Astrocyte (in vitro differentiated cells and primary cell): Measurements from ENCODE around the gene ELMO1. TPM values are rescaled to one million over a fixed set of nuclear protein-coding genes. Genes with fewer than 3 reads are reported as not detected.

Source experiments
- DNase-seq: peaks from one replicate; pipeline ENCODE4 v3.0.0-alpha.2; 2010; ENCODE audit warnings: low read depth
- FAIRE-seq: peaks from 2 replicates; lab custom pipeline; 2011; peaks lifted over from hg19 to GRCh38; lab: Jason Lieb, UNC
- H2AFZ ChIP-seq: 2 replicates; pipeline ENCODE4 v1.6.0; 2012; ENCODE audit warnings: low read depth, low read length, inconsistent platforms
- H3K27ac ChIP-seq: 2 replicates; pipeline ENCODE4 v1.5.1; 2011; ENCODE audit warnings: low read depth, low read length, inconsistent platforms
- H3K27me3 ChIP-seq: 2 replicates; pipeline ENCODE4 v1.6.0; 2011; ENCODE audit warnings: low read length, inconsistent platforms; ENCODE audit not compliant: insufficient read depth
- H3K36me3 ChIP-seq: 2 replicates; pipeline ENCODE4 v1.5.1; 2011; ENCODE audit warnings: low read length, inconsistent platforms; ENCODE audit not compliant: insufficient read depth
- H3K4me1 ChIP-seq: 2 replicates; pipeline ENCODE4 v1.5.1; 2011; ENCODE audit warnings: low read length, inconsistent platforms; ENCODE audit not compliant: insufficient read depth
- H3K4me2 ChIP-seq: 2 replicates; pipeline ENCODE4 v1.6.0; 2012; ENCODE audit warnings: low read length, inconsistent platforms
- H3K4me3 ChIP-seq: 2 replicates; pipeline ENCODE4 v1.5.1; 2011; ENCODE audit warnings: low read depth, mild to moderate bottlenecking, low read length, inconsistent platforms; ENCODE audit not compliant: insufficient read depth
- H3K79me2 ChIP-seq: 2 replicates; pipeline ENCODE4 v1.6.0; 2012; ENCODE audit warnings: mild to moderate bottlenecking, low read length, inconsistent platforms; ENCODE audit not compliant: insufficient read depth
- H3K9ac ChIP-seq: 2 replicates; pipeline ENCODE4 v1.6.0; 2012; ENCODE audit warnings: mild to moderate bottlenecking, low read length, inconsistent platforms
- H3K9me3 ChIP-seq: 2 replicates; pipeline ENCODE4 v1.5.1; 2012; ENCODE audit warnings: low read depth, mild to moderate bottlenecking, low read length, inconsistent platforms; ENCODE audit not compliant: insufficient read depth
- H4K20me1 ChIP-seq: 2 replicates; pipeline ENCODE4 v1.6.0; 2012; ENCODE audit warnings: low read length, inconsistent platforms; ENCODE audit not compliant: insufficient read depth
- H3K27ac Mint-ChIP-seq: one replicate; pipeline ENCODE4 v1.8.0; 2021; ENCODE audit warnings: mild to moderate bottlenecking, mixed read lengths; ENCODE audit not compliant: unreplicated experiment
- H3K27me3 Mint-ChIP-seq: one replicate; pipeline ENCODE4 v1.8.0; 2021; ENCODE audit warnings: low read depth, mixed read lengths; ENCODE audit not compliant: unreplicated experiment
- H3K36me3 Mint-ChIP-seq: one replicate; pipeline ENCODE4 v1.8.0; 2021; ENCODE audit warnings: low read depth, mixed read lengths; ENCODE audit not compliant: unreplicated experiment
- H3K4me1 Mint-ChIP-seq: one replicate; pipeline ENCODE4 v1.8.0; 2021; ENCODE audit warnings: low read depth, mixed read lengths; ENCODE audit not compliant: unreplicated experiment
- H3K4me3 Mint-ChIP-seq: one replicate; pipeline ENCODE4 v1.8.0; 2021; ENCODE audit warnings: mild to moderate bottlenecking, moderate library complexity, mixed read lengths; ENCODE audit not compliant: unreplicated experiment
- H3K9me3 Mint-ChIP-seq: one replicate; pipeline ENCODE4 v1.8.0; 2021; ENCODE audit warnings: mild to moderate bottlenecking, mixed read lengths; ENCODE audit not compliant: unreplicated experiment
- EZH2 ChIP-seq: IDR thresholded peaks from 2 replicates; pipeline ENCODE4 v1.6.1; 2012; ENCODE audit warnings: mild to moderate bottlenecking, low read length, inconsistent platforms; ENCODE audit not compliant: insufficient read depth
- total RNA-seq: library from RNA; stranded (reverse); gene quantifications from 2 replicates; pipeline ENCODE4 v1.2.1, GENCODE V29; 2021
- TF ChIP-seq, protein P1 (sequence below): IDR thresholded peaks from 2 replicates; pipeline ENCODE4 v1.5.1; 2011; ENCODE audit warnings: low read depth, mild to moderate bottlenecking, inconsistent platforms, low read length, moderate library complexity; ENCODE audit not compliant: insufficient read depth

The ELMO1 gene
- total RNA-seq, 1 donor from 2014 or later, result 20.4 TPM

DNA sequence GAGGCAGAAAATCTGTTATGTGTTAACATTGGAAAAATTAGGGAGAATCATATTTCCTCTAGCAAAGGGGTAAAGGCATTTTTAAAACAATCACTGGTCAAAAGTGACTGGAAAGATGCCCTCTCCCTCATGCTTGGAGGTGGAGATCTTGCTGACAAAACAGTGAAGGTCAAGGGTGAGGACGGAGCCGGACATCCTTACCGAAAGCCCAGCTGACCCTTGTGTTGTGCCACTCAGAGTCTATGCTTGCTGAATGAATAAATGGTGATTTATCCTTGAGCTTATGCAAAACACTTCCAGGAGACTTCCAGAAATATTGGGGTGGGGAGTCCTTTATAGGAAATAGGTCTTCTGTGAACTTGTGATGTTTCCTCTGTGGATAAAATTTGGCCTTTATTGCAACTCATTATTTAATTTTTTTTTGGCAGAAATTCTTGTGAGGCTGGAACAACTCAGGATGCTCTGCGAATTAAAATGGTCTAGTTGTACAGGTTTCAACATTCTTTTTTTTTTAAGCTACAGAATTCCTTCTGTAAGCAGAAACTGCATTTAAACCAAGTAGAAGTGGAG lies 28.3 kb upstream of the ELMO1 start:
- Histone ChIP-seq H3K4me2 (no peak overlapping the region), H2AFZ (no peak overlapping the region), H3K36me3 (no peaks in the 10 kb centered on the region), H3K9me3 (no peaks in the 10 kb centered on the region), H3K4me1 (peaks cover 5% of the 10 kb centered on the region), H3K4me3 (no peak overlapping the region), H3K9ac (no peak overlapping the region), H4K20me1 (no peaks in the 10 kb centered on the region), H3K79me2 (no peaks in the 10 kb centered on the region), H3K27me3 (no peaks in the 10 kb centered on the region), H3K27ac (no peak overlapping the region)
- DNase-seq (no peak), FAIRE-seq (no peak)
- no peaks in the 10 kb centered on the region for H3K36me3 Mint-ChIP-seq
- TF ChIP-seq EZH2, result no peak
- TF ChIP-seq, protein P1, sequence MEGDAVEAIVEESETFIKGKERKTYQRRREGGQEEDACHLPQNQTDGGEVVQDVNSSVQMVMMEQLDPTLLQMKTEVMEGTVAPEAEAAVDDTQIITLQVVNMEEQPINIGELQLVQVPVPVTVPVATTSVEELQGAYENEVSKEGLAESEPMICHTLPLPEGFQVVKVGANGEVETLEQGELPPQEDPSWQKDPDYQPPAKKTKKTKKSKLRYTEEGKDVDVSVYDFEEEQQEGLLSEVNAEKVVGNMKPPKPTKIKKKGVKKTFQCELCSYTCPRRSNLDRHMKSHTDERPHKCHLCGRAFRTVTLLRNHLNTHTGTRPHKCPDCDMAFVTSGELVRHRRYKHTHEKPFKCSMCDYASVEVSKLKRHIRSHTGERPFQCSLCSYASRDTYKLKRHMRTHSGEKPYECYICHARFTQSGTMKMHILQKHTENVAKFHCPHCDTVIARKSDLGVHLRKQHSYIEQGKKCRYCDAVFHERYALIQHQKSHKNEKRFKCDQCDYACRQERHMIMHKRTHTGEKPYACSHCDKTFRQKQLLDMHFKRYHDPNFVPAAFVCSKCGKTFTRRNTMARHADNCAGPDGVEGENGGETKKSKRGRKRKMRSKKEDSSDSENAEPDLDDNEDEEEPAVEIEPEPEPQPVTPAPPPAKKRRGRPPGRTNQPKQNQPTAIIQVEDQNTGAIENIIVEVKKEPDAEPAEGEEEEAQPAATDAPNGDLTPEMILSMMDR, result no peak
- H3K27me3 Mint-ChIP-seq, result no peaks in the 10 kb centered on the region
- H3K9me3 Mint-ChIP-seq, result no peaks in the 10 kb centered on the region
- H3K27ac Mint-ChIP-seq, result no peak overlapping the region
- H3K4me1 Mint-ChIP-seq, result peaks cover 17% of the 10 kb centered on the region
- H3K4me3 Mint-ChIP-seq, result no peak overlapping the region

DNA sequence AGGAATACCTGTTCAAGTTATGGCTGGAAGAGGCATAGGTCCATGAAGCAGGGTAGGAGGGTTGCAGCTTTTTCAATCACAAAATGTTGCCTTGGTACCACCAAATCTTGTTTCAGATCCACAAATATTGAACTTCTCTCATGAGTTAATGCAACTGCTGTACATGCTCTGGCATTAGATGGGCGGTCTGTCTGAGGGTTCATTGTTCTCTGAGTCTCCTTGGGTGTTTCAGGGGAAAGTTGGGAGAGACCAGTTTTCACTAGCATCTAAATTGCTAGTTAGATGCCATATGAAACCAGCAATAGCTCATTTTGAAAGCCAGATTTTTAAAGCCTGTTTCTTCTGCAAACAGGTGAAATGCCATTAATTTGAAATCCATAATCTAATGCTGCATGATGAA lies 27.8 kb upstream of the ELMO1 start:
- Histone ChIP-seq H3K4me3 (no peak overlapping the region), H3K79me2 (no peaks in the 10 kb centered on the region), H3K27ac (no peak overlapping the region), H3K36me3 (no peaks in the 10 kb centered on the region), H3K27me3 (no peaks in the 10 kb centered on the region), H2AFZ (no peak overlapping the region), H3K9ac (no peak overlapping the region), H3K4me1 (peaks cover 5% of the 10 kb centered on the region), H3K9me3 (no peaks in the 10 kb centered on the region), H4K20me1 (no peaks in the 10 kb centered on the region), H3K4me2 (no peak overlapping the region)
- Mint-ChIP-seq H3K27ac (no peak overlapping the region), H3K9me3 (no peaks in the 10 kb centered on the region), H3K4me1 (peaks cover 15% of the 10 kb centered on the region), H3K27me3 (no peaks in the 10 kb centered on the region), H3K4me3 (no peak overlapping the region), H3K36me3 (no peaks in the 10 kb centered on the region)
- TF ChIP-seq EZH2, result no peak
- TF ChIP-seq, protein P1, result no peak
- no peak for DNase-seq
- FAIRE-seq, result no peak

DNA sequence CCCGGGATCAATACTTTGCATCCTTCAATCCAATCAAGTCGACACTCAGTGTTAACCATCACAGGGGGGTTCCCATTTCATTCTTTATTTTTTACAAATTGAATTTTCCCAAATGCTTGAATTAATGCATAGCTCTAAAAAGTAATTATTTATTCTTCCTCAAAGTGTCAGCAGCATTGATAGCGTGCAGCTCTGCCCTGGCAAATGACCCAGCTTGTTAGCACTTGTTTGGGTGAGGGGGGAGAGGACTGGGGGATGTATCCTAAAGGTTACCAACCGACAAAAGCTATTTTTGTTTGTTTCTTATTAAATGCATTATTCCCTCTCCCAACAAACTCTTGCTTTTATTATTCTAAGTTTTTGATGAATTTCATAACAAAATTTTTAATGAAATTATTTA lies 27.0 kb upstream of the ELMO1 start:
- H3K9me3 ChIP-seq, result no peaks in the 10 kb centered on the region
- no peak for TF ChIP-seq EZH2
- TF ChIP-seq, protein P1, result no peak
- no peaks in the 10 kb centered on the region for H3K36me3 ChIP-seq
- no peak overlapping the region for H3K27ac ChIP-seq
- peaks cover 2% of the 10 kb centered on the region for H3K4me1 ChIP-seq
- no peak for DNase-seq
- Mint-ChIP-seq H3K36me3 (no peaks in the 10 kb centered on the region), H3K4me1 (peaks cover 7% of the 10 kb centered on the region), H3K27ac (no peak overlapping the region), H3K27me3 (no peaks in the 10 kb centered on the region), H3K9me3 (no peaks in the 10 kb centered on the region), H3K4me3 (no peak overlapping the region)
- no peak overlapping the region for H3K9ac ChIP-seq
- H3K4me2 ChIP-seq, result no peak overlapping the region
- no peak for FAIRE-seq
- H3K79me2 ChIP-seq, result no peaks in the 10 kb centered on the region
- H3K27me3 ChIP-seq, result no peaks in the 10 kb centered on the region
- H2AFZ ChIP-seq, result no peak overlapping the region
- no peak overlapping the region for H3K4me3 ChIP-seq
- no peaks in the 10 kb centered on the region for H4K20me1 ChIP-seq
